Measurements from ENCODE around the gene CRMP1. TPM values are rescaled to one million over a fixed set of nuclear protein-coding genes. Genes with fewer than 3 reads are reported as not detected.

The CRMP1 gene
- total and polyA plus RNA-seq, 2 of the 8 experiments (the other 6 are each of a cell fraction or from before 2014, with no cell fraction given): 120 to 131 TPM

DNA sequence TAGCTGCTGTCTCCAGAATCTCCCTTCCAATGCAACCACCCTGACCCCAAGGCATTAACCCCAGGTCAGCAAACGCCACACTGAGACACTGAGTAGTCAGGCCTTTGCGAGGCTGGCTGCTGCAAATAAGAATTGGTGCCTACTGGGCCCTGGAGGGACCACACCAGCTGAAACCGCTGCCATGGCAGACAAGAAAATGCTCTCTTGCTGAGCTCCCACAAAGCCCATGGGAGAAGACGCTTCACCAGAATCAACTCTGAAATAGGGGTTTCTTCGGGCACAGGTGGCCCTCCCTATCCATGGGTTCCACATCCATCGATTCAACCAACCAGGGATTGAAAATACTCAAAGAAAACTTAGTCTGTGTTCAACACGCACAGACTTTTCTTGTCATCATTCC, 26.7 kb upstream of the CRMP1 start:
- Histone ChIP-seq H4K5ac (ENCODE audit: insufficient read length, low read depth, low read length) (no peak overlapping the region), H3K18ac (ENCODE audit: extremely low read depth, low read length) (no peak overlapping the region), H3K27me3 (replicated peaks in 1 of 4; ENCODE audit: control insufficient read depth in 3 of 4, extremely low read depth in 1 of 4, insufficient read depth in 3 of 4, low read length in 3 of 4) (peaks cover 0 to 2% (median 0%) of the 10 kb centered on the region in 4 experiments; a peak in 1 of 7 replicates), H2BK15ac (ENCODE audit: low read length) (peak overlapping the region; percentile 46; the same call in 1 of the 2 replicates), H3K4me1 (replicated peaks in 1 of 4; ENCODE audit: control insufficient read depth in 3 of 4, insufficient read depth in 4 of 4, low read length in 3 of 4) (peaks cover 0 to 6% (median 1%) of the 10 kb centered on the region in 4 experiments; a peak in 2 of 7 replicates), H2BK5ac (ENCODE audit: low read depth, low read length) (no peak overlapping the region), H3K9me3 (ENCODE audit: insufficient read depth in 2 of 2, low read depth in 1 of 2, low read length in 1 of 2) (peaks cover 0 to 3% of the 10 kb centered on the region in 2 experiments; a peak in 1 of 4 replicates), H3K23me2 (ENCODE audit: low read depth, low read length) (no peaks in the 10 kb centered on the region), H3K23ac (ENCODE audit: insufficient read length) (no peak overlapping the region), H2BK12ac (ENCODE audit: low read depth, low read length) (no peak overlapping the region), H4K8ac (ENCODE audit: extremely low read depth, insufficient read depth, low read length) (no peak overlapping the region), H3K9ac (replicated peaks in 1 of 4; ENCODE audit: extremely low read depth in 1 of 4, low read depth in 3 of 4, low read length in 3 of 4) (no peak overlapping the region), H4K91ac (replicated peaks; ENCODE audit: insufficient read length, low read length) (no peak overlapping the region), H4K20me1 (replicated peaks in 1 of 2; ENCODE audit: control insufficient read depth in 1 of 2, insufficient read depth in 2 of 2, low read length in 2 of 2) (no peaks in the 10 kb centered on the region), H2AFZ (ENCODE audit: low read length) (no peak overlapping the region), H3K4ac (replicated peaks; ENCODE audit: insufficient read length, low read depth, low read length) (no peak overlapping the region), H3K56ac (replicated peaks; ENCODE audit: insufficient read length, low read depth, low read length) (no peak overlapping the region), H3K14ac (ENCODE audit: insufficient read length) (no peak overlapping the region), H2BK20ac (ENCODE audit: low read length) (no peak overlapping the region), H3K36me3 (ENCODE audit: control insufficient read depth in 2 of 4, insufficient read depth in 4 of 4, low read length in 3 of 4) (no peaks in the 10 kb centered on the region), H3K4me2 (ENCODE audit: insufficient read depth in 1 of 2, low read depth in 2 of 2, low read length in 2 of 2) (no peak overlapping the region), H3K27ac (ENCODE audit: low read depth, low read length) (no peak overlapping the region), H3K79me2 (ENCODE audit: control insufficient read depth in 1 of 2, insufficient read depth in 2 of 2, low read length in 2 of 2) (no peaks in the 10 kb centered on the region), H3K4me3 (ENCODE audit: extremely low read depth in 1 of 4, insufficient read depth in 2 of 4, low read depth in 3 of 4, low read length in 4 of 4) (no peak overlapping the region), H3K79me1 (ENCODE audit: low read depth, low read length) (no peaks in the 10 kb centered on the region), H2BK120ac (replicated peaks; ENCODE audit: low read depth, low read length) (no peak overlapping the region), H2AK5ac (ENCODE audit: low read depth, low read length) (0 out of 2 replicates have a peak overlapping the region, but pooled peaks have one; percentile 5)
- no peak for TF ChIP-seq HDAC6 (IDR thresholded peaks at IDR 0.05; ENCODE audit: low read depth, low read length)
- no peak for TF ChIP-seq FOSL1 (IDR thresholded peaks at IDR 0.05; ENCODE audit: insufficient read depth, low read depth, low read length)
- no peak for TF ChIP-seq CHD2 (IDR thresholded peaks at IDR 0.05; ENCODE audit: low read length)
- TF ChIP-seq KDM5A (IDR thresholded peaks at IDR 0.05; ENCODE audit: low read length): no peak
- ChIA-PET POLR2A (ENCODE audit: partially characterized antibody) (interaction anchor here (0.8 kb wide), 1 partner anchor 11 kb away, joined by 4 read pairs; no protein-coding TSS in a partner anchor), CTCF (ENCODE audit: partially characterized antibody) (interaction anchor here (0.8 to 1.8 kb wide), 4 partner anchors 9 to 78 kb away, joined by 3 to 5 read pairs (median 3); no protein-coding TSS in a partner anchor)
- FAIRE-seq (no peak), DNase-seq (ENCODE audit: low read depth in 1 of 2, low spot score in 2 of 2) (no peak)
- 89% methylated on average over 7 of the region's 7 CpGs; no CpG with 5 or more reads in 1 of the 2 experiments for WGBS, 2 experiments (ENCODE audit: extremely low coverage in 1 of 2, insufficient coverage in 1 of 2, insufficient read length in 1 of 2, insufficient replicate concordance in 2 of 2, low coverage in 1 of 2, low lambda C conversion rate in 2 of 2, missing lambda C conversion rate in 1 of 2)

Measured in H1 (cell line).